Chondrocyte (in vitro differentiated cells): ENCODE results near the gene FUT1. TPM values are rescaled to one million over a fixed set of nuclear protein-coding genes. Genes with fewer than 3 reads are reported as not detected.
A peak's percentile ranks its signal among the peaks of the same experiment; 100 is the strongest.
"Not testable (repeated sequence)": the region's sequence is repeated elsewhere in the genome, so short reads cannot be mapped to it uniquely, and the experiment has no call there.

Source experiments
- DNase-seq: peaks from one replicate; pipeline ENCODE4 v3.0.0; 2021; ENCODE audit warnings: mixed read lengths, low spot score
- H3K27ac Mint-ChIP-seq: one replicate; pipeline ENCODE4 v1.8.0; 2021; ENCODE audit warnings: mild to moderate bottlenecking, moderate library complexity, mixed read lengths; ENCODE audit not compliant: unreplicated experiment
- H3K27me3 Mint-ChIP-seq: 2 replicates; pipeline ENCODE4 v1.8.0; 2021; ENCODE audit warnings: low read depth, mixed read lengths
- H3K36me3 Mint-ChIP-seq: 2 replicates; pipeline ENCODE4 v1.8.0; 2021; ENCODE audit warnings: low read depth, mixed read lengths
- H3K4me1 Mint-ChIP-seq: 2 replicates; pipeline ENCODE4 v1.8.0; 2021; ENCODE audit warnings: low read depth, mild to moderate bottlenecking, mixed read lengths
- H3K4me3 Mint-ChIP-seq: one replicate; pipeline ENCODE4 v1.8.0; 2021; ENCODE audit warnings: mild to moderate bottlenecking, moderate library complexity, mixed read lengths; ENCODE audit not compliant: unreplicated experiment
- H3K9me3 Mint-ChIP-seq: 2 replicates; pipeline ENCODE4 v1.8.0; 2021; ENCODE audit warnings: low read depth, mixed read lengths
- total RNA-seq: library from RNA; stranded (reverse); gene quantifications from 3 replicates; pipeline ENCODE4 v1.2.1, GENCODE V29; 2021
- TF ChIP-seq, protein P1 (sequence below): fragments of 200-600 bp; sonication (generic); IDR thresholded peaks from 2 replicates; pipeline ENCODE4 v1.5.0; 2021; ENCODE audit warnings: antibody characterized with exemption, mild to moderate bottlenecking, moderate library complexity

Gene FUT1
- total RNA-seq, 1 donor from 2014 or later: 0.52 TPM

- H3K27ac Mint-ChIP-seq: peak overlapping the region; percentile 81
- no peaks in the 10 kb centered on the region for H3K27me3 Mint-ChIP-seq
- H3K9me3 Mint-ChIP-seq: peaks cover 2% of the 10 kb centered on the region
- H3K4me1 Mint-ChIP-seq: peaks cover 22% of the 10 kb centered on the region
- no peak overlapping the region for H3K4me3 Mint-ChIP-seq
- no peaks in the 10 kb centered on the region for H3K36me3 Mint-ChIP-seq
- TF ChIP-seq, protein P1, sequence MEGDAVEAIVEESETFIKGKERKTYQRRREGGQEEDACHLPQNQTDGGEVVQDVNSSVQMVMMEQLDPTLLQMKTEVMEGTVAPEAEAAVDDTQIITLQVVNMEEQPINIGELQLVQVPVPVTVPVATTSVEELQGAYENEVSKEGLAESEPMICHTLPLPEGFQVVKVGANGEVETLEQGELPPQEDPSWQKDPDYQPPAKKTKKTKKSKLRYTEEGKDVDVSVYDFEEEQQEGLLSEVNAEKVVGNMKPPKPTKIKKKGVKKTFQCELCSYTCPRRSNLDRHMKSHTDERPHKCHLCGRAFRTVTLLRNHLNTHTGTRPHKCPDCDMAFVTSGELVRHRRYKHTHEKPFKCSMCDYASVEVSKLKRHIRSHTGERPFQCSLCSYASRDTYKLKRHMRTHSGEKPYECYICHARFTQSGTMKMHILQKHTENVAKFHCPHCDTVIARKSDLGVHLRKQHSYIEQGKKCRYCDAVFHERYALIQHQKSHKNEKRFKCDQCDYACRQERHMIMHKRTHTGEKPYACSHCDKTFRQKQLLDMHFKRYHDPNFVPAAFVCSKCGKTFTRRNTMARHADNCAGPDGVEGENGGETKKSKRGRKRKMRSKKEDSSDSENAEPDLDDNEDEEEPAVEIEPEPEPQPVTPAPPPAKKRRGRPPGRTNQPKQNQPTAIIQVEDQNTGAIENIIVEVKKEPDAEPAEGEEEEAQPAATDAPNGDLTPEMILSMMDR: no peak
- no peak for DNase-seq
Observed at GRCh38 chr19:48772503-48772953, 20.1 kb upstream of the FUT1 start.

DNA sequence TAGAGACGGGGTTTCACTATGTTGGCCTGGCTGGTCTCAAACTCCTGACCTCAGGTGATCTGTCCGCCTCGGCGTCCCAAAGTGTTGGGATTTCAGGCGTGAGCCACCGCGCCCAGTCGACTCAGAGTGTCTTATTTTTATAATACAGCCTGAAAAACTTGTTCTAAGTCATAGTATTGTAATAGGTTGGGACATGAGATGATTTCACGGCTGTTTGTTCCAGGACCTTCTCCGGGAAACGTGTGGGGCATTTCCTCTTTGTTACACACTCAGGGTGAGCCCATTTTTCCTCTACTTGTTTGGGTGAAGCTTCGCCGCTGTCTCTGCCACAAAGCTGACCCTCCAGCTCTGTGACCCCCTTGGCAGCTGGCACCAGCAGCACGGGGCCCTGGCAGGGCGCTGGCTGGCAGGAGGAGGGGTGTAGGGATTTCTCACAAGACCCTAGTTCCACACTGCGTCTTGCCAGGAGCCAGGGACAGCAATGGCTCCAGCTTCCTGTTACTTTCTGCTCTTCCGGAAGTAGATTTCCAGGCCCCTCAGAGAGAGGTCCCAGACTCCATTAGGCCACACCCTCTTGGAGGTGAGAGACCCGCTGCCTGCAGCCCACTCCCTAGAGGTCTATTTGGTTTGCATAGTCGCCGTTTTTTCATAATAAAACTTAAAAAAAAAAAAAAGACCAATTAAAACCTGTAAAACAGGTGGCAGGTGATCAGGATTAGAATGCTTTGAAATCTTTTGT is 18.5 kb upstream of the FUT1 start:
- TF ChIP-seq, protein P1: no peak
- no peak for DNase-seq
- peaks cover 2% of the 10 kb centered on the region for H3K9me3 Mint-ChIP-seq
- peaks cover 22% of the 10 kb centered on the region for H3K4me1 Mint-ChIP-seq
- no peaks in the 10 kb centered on the region for H3K36me3 Mint-ChIP-seq
- H3K27me3 Mint-ChIP-seq: peaks cover 3% of the 10 kb centered on the region
- H3K4me3 Mint-ChIP-seq: no peak overlapping the region
- H3K27ac Mint-ChIP-seq: peak overlapping the region; percentile 94

DNA sequence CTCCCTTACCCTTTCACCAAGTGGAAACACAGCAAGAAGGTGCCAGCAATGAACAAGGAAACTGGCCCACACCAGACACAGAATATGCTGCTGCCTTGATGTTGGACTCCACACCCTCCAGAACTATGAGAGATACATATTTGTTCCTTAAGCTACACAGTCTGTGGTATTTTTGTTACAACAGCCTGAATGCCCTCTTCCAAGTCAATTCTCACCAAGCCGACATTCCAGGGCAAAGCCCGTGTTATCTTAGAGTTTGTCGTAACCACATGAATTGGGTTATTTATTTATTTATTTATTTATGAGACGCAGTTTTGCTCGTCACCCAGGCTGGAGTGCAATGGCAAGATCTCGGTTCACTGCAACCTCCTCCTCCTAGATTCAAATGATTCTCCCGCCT is 17.8 kb upstream of the FUT1 start:
- Mint-ChIP-seq H3K36me3 (no peaks in the 10 kb centered on the region), H3K4me3 (no peak overlapping the region), H3K27ac (peak overlapping the region; percentile 94), H3K9me3 (peaks cover 2% of the 10 kb centered on the region), H3K27me3 (peaks cover 8% of the 10 kb centered on the region), H3K4me1 (peaks cover 22% of the 10 kb centered on the region)
- TF ChIP-seq, protein P1: no peak
- DNase-seq: no peak

DNA sequence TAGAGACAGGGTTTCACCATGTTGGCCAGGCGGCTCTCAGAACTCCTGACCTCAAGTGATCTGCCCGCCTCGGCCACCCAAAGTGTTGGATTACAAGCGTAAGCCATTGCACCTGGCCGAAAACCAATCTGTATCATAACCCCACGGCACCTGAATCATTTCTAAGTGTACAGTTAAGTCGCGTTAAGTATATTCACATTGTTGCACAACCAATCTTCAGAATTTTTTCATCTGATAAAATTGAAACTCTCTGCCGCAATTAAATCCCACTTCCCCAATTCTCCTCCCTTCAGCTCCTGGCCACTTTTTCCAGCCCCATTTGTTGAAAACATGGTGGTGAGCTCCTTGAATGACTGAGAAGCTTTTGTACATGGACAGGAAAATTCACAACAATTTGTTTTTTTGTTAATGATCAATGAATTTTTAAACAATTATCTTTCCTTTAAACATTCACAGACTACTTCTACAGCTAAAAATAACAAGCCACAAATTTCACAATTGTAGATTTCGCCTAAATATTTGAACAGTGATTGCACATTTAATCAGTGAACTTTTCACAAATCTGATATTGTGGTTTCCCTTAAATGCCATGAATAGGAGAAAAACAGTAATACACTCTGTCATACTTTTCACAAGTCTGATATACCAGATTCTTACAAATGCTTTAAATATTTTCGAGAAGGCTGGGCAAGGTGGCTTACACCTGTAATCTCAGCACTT is 16.7 kb upstream of the FUT1 start:
- peaks cover 2% of the 10 kb centered on the region for H3K9me3 Mint-ChIP-seq
- H3K27ac Mint-ChIP-seq: peak overlapping the region; percentile 94
- H3K4me3 Mint-ChIP-seq: no peak overlapping the region
- no peak for DNase-seq
- H3K27me3 Mint-ChIP-seq: peaks cover 8% of the 10 kb centered on the region
- peaks cover 22% of the 10 kb centered on the region for H3K4me1 Mint-ChIP-seq
- no peaks in the 10 kb centered on the region for H3K36me3 Mint-ChIP-seq
- TF ChIP-seq, protein P1: no peak

DNA sequence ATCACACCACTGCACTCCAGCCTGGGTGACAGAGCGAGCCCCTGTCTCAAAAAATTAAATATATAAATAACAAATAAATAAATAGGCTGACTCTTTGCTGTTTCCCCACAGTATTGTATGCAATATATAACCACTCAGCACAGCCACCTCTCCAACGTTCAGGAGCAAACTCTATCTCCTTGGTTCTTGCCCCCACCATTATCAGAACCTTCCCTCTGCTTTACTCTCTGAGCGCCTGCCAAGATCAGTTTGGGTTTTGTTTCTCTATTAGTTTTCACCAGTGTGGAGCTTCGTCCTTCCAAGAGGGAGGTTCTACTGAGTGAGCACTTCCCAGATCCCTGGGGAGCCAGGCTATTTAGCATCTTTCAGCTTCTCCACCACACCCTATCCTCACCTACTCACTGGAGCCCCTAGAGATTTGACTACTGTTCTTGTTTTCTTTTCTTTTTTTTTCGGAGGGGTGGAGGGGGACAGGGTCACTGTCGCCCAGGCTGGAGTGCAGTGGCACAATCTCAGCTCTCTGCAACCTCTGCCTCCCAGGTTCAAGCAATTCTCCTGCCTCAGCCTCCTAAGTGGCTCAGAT is 15.8 kb upstream of the FUT1 start:
- H3K36me3 Mint-ChIP-seq, H3K27me3 Mint-ChIP-seq, H3K4me3 Mint-ChIP-seq, DNase-seq, H3K9me3 Mint-ChIP-seq, H3K27ac Mint-ChIP-seq: not testable (repeated sequence)
- peaks cover 22% of the 10 kb centered on the region for H3K4me1 Mint-ChIP-seq

DNA sequence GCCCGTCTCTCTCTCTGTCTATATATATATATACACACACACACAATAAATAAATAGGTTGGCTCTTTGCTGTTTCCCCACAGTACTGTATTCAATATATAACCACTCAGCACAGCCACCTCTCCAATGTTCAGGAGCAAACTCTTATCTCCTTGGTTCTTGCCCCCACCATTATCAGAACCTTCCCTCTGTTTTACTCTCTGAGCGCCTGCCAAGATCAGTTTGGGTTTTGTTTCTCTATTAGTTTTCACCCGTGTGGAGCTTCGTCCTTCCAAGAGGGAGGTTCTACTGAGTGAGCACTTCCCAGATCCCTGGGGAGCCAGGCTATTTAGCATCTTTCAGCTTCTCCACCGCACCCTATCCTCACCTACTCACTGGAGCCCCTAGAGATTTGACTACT is 13.4 kb upstream of the FUT1 start:
- not testable (repeated sequence) for H3K36me3 Mint-ChIP-seq, H3K4me3 Mint-ChIP-seq, H3K27ac Mint-ChIP-seq, DNase-seq, H3K9me3 Mint-ChIP-seq
- Mint-ChIP-seq H3K4me1 (peaks cover 16% of the 10 kb centered on the region), H3K27me3 (peaks cover 27% of the 10 kb centered on the region)
